ENCODE measurements around the gene ATP2A2.
"Not testable (repeated sequence)": the region's sequence is repeated elsewhere in the genome, so short reads cannot be mapped to it uniquely, and the experiment has no call there.

ATP2A2 gene

DNA sequence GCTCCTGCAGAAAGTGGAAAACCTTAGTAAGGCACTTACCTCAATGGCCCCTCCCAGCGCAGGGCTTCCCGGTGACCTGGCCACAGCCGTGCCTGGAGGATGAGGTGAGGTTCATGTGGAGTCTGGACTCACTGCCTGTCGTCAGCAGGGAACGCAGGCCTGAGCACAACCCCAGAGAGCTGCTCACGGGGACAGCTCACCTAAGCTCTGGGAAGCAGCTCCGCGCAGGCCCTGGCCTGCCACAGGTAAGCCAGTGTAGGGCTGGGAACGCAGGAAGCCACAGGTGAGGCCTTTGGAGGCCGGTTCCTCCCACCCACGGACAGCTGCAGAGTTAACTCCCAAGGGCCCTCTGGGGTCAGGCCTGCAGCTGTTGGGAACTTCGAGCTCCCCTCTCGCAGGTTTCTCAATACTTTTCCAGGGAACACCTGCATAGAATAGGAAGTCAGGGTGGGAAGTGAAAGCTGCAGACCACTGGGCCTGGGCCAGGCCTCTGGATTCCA lies 89.7 kb downstream of the ATP2A2 start:
- DNase-seq: no peak

DNA sequence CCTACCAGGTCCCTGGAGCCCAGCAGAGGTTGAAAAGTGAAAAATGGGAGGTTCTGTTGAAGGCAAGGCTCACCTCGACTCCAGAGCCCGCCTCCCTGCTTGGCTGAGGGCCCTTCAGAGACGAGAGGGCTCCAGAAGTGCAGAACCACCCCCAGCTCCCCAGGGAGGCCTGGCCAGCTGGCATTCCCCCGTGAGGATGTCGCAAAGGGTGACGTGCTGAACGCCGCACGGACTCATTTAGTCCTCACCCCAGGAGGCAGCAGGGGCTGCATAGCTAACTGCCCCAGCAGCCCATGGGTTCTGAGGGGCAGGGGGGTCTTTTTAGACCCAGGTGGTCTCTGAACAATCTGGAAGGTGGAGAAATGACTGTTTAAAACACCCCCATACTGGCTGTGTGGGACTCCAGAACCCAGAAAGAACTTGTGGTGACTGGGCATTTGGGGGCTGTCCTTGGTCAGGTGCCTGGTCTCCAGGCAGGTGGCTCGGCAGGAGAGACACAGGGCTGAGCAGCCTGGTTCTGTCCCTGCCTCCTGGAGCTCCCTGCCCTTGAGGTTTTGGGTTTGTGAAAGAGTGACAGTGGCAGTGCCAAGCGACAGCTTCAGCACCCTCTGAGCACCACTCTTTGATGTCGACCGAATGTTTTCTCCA lies 90.5 kb downstream of the ATP2A2 start:
- no peak for DNase-seq

DNA sequence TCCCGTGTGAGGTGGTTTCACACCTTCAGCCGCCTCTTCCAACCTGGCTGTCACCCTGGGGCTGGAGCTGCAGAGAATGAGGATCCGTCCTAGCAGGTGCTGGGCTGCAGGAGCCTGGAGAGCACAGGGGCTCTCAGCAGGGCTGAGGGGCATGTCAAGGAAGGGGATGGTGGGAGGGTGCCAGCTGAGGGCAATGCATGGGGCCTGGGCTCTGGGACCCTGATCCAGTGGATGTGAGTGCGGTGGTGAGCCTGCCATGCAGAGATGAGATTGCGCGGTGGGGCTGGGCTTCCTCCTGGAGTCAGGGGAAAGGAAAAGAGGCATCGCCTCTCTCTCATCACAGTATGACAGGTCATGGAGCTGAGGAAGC lies 91.0 kb downstream of the ATP2A2 start:
- DNase-seq: no peak

DNA sequence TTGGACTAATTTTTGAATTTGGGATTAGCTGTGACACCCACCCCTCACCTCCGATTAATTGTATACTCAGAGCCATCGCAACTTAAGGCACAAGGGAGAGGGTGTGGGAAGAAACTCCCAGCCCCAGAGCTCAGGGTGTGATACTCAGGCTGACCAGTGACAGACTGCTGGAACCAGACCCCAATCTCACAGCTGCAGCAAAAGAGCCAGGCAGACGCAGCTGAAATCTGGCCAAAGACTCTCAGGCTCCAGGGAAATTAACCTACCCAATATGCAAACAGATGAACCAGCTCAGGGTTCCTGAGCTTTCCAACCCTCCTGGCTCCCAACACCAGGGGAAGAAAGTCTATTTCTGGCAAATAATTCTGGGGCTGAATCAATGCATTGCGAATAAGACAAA lies 92.0 kb downstream of the ATP2A2 start:
- DNase-seq: no peak

DNA sequence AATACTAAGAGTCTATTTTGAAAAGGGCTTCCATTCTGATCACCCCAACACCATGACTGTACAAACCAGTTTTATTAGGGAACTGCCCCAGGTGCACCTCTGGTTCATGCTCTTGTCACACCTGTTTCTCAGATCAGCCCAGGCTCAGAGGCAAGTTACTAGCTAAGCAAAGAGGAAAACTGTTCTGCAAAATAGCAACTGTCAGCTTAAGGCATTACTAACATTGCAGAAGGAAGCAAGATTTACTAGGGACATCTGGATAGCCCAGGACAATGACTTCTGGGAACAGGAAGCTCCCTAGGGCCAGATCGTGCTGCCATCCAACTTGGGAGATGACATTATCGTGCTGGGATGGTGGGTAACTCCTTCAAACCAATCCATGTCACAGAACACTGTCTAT lies 92.4 kb downstream of the ATP2A2 start:
- DNase-seq: no peak

DNA sequence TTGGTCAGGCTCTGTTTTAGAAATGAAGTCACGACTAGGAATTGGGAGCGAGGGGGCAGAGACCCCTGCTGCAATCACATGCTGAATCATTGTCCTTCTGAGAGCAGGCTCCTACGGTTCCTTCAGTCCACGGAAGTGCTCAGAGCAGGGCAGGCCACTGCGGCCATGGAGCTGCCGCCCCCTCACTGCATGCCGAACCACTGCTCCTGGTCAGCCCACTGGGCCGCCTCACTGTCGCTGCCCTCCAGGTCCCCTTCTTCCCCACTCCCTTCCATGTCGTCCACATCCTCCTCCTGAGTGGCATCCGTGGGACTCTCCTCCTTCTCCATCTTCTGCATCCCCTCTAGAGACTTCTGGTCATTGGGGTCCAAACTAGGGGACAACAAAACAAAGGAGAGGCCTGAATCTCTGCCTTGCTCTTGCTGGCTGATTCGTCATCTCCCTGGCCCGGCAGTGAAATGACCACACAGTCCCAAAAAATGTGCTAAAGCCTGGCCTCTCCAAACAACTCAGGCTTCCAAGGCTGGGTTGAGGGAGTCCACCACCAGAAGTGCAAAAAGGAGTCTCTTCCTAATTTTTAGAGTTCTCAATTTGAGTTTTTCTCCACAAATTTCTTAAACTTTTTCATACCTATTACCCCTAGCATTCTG lies 93.0 kb downstream of the ATP2A2 start:
- DNase-seq: no peak

DNA sequence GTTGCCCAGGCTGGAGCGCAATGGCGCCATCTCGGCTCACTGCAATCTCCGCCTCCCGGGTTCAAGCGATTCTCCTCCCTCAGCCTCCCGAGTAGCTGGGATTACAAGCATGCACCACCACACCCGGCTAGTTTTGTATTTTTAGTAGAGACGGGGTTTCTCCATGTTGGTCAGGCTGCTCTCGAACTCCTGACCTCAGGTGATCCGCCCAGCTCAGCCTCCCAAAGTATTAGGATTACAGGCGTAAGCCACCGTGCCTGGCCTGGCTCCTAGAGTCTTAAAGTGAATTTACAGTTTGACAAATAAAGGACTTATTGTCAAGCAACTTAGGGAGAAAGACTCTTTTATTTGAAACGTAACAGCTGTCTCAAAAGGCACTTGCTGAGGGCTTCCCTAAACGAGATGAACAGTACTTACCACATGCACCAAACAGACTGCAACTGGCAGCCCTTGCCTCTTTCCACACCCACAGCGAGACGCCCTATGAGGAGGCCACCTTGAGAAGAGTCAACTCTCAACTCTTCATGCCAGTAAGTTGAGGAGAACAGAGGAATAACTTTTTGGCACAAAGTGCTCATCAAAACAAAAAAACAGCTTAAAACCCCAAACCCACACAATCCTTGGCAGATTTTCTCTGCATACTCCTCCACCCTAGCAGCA lies 97.2 kb downstream of the ATP2A2 start:
- DNase-seq: not testable (repeated sequence)

DNA sequence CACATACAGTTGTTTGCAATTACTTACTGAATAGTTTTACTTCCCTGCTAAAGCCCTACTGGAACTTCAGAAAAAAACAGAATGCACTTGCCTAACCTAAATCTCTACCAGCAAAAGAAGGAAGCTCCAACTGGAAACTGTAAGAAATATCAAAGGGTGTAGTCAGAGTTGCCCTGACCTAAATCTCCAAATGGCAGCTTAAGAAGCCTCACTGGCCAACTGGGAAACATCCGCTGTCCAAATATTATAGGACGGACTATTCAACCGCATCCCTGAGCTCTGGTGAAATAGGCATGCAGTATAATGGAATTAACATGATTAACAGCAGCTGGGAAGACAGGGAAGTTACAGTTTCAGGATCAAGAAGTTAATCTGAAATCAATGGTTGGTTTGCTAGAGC lies 98.2 kb downstream of the ATP2A2 start:
- no peak for DNase-seq

DNA sequence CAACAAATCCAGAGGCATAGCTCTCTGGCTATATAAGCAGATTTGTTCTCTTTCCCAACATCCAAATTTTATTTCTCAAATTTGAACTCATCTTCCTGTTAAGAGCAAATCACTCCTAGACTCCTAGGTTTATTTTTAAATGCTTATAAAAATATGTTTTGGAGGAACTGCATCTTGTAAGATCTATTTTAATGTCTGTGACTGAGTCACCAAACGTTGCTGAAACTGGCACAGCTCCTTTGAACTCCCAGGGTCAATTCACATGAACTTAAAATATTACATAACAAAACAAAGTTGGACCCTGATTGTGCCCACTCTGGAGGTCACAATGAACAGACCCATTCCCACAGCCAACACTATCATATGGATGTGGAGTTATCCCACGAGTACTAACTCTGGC lies 98.6 kb downstream of the ATP2A2 start:
- DNase-seq: no peak

DNA sequence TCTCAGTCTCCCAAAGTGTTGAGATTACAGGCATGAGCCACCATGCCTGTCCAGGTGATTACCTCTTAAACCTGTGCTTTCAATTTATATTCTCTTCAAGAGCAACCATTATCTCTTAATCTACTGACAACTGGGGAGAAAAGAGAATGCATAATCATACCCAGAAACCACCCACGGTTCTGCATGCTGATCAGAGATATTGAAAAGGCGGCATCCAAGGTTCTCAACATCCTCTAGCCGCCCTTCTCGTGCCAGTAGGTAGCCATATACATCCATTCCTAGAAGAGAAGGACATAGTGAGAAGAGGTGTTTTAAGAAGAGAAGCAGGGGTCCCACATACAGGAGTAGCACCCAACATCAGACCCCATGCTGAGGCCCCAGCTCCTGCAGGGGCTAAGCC lies 101.6 kb downstream of the ATP2A2 start:
- no peak for DNase-seq

Measured in stimulated activated CD4-positive, alpha-beta T cell treated with anti-CD3 and anti-CD28 coated beads, Interleukin-4, amount 100 ng/mL, for 4 hours (primary cell).